Measurements from ENCODE around the gene FHAD1. TPM values are rescaled to one million over a fixed set of nuclear protein-coding genes. Genes with fewer than 3 reads are reported as not detected.
A peak's percentile ranks its signal among the peaks of the same experiment; 100 is the strongest.

Gene FHAD1
- total and polyA plus RNA-seq, 8 donors: 0.75 to 5.5 (median 2.1) TPM

GRCh38 chr1:15418806-15419515, 171.9 kb downstream of the FHAD1 start:
- peaks cover 12 to 75% (median 36%) of the 10 kb centered on the region in 3 donors for H3K4me1 ChIP-seq
- peak overlapping the region in 2 of 4 donors; percentile 1 to 21 for H3K27ac ChIP-seq
- H3K36me3 ChIP-seq: no peaks in the 10 kb centered on the region
- intact Hi-C loops (cut with DNase I): no loop called here
- DNase-seq (peak in 4 of 6 donors; percentile 50 to 79 (median 72)), ATAC-seq (peak; percentile 4 to 14 (median 8)), FAIRE-seq (no peak)
- H3K27me3 ChIP-seq: no peaks in the 10 kb centered on the region
- no peak overlapping the region for H3K4me3 ChIP-seq
- no peak for TF ChIP-seq CTCF (IDR thresholded peaks at IDR 0.05)
- H3K9me3 ChIP-seq: no peaks in the 10 kb centered on the region
- 33 to 46% methylated on average over 18 of the region's 18 CpGs for WGBS, 2 donors

GRCh38 chr1:15420853-15421465, 173.9 kb downstream of the FHAD1 start:
- ATAC-seq: peak in 3 of 4 donors; percentile 12 to 33 (median 13)
- Histone ChIP-seq H3K27ac (peak overlapping the region in 3 of 4 donors; percentile 44 to 68 (median 62)), H3K4me1 (peaks cover 9 to 84% (median 47%) of the 10 kb centered on the region in 3 donors), H3K9me3 (no peaks in the 10 kb centered on the region), H3K27me3 (no peaks in the 10 kb centered on the region), H3K36me3 (peaks cover 0 to 3% (median 0%) of the 10 kb centered on the region in 3 donors), H3K4me3 (no peak overlapping the region)
- 55 to 64% methylated on average over 8 of the region's 8 CpGs for WGBS, 2 donors
- intact Hi-C loops (cut with DNase I): no loop called here
- no peak for FAIRE-seq
- DNase-seq: peak in 5 of 6 donors; percentile 57 to 66 (median 64)
- TF ChIP-seq CTCF (IDR thresholded peaks at IDR 0.05): peak in 1 of 4 donors; percentile 12

GRCh38 chr1:15422871-15423270, 175.8 kb downstream of the FHAD1 start:
- ATAC-seq (no peak), DNase-seq (peak in 4 of 6 donors; percentile 31 to 64 (median 51)), FAIRE-seq (no peak)
- peaks cover 0 to 8% (median 0%) of the 10 kb centered on the region in 3 donors for H3K36me3 ChIP-seq
- H3K4me1 ChIP-seq: peaks cover 10 to 67% (median 47%) of the 10 kb centered on the region in 3 donors
- no peaks in the 10 kb centered on the region for H3K27me3 ChIP-seq
- peak overlapping the region in 3 of 4 donors; percentile 74 to 81 (median 80) for H3K27ac ChIP-seq
- no peaks in the 10 kb centered on the region for H3K9me3 ChIP-seq
- WGBS, 2 donors: 57 to 72% methylated on average over 6 to 8 of the region's 8 CpGs
- H3K4me3 ChIP-seq: no peak overlapping the region
- no peak for TF ChIP-seq CTCF (IDR thresholded peaks at IDR 0.05)
- intact Hi-C loops (cut with DNase I): no loop called here

GRCh38 chr1:15423355-15424077, 176.5 kb downstream of the FHAD1 start:
- FAIRE-seq: no peak
- Histone ChIP-seq H3K27ac (peak overlapping the region; percentile 31 to 81 (median 77)), H3K9me3 (no peaks in the 10 kb centered on the region), H3K36me3 (peaks cover 0 to 14% (median 0%) of the 10 kb centered on the region in 3 donors), H3K4me3 (peak overlapping the region in 1 of 4 donors; percentile 5), H3K27me3 (no peaks in the 10 kb centered on the region), H3K4me1 (peaks cover 10 to 65% (median 47%) of the 10 kb centered on the region in 3 donors)
- intact Hi-C loops (cut with DNase I): no loop called here
- WGBS, 2 donors: 47 to 52% methylated on average over 11 of the region's 11 CpGs
- TF ChIP-seq CTCF (IDR thresholded peaks at IDR 0.05): no peak
- peak in 2 of 6 donors; percentile 16 to 47 for DNase-seq
- ATAC-seq: peak in 3 of 4 donors; percentile 1 to 9 (median 4)

Measured in pancreas (tissue), 10 donors.